GM18520 (cell line): Measurements from ENCODE around the gene UACA.

Source experiments
- ATAC-seq: cut with Tn5 transposase; IDR thresholded peaks from one replicate; pipeline ENCODE4 v1.9.1; 2021; ENCODE audit not compliant: unreplicated experiment

Gene UACA

GRCh38 chr15:70710714-70711113, 52.6 kb downstream of the UACA start:
- ATAC-seq = no peak

- ATAC-seq = no peak
Observed at GRCh38 chr15:70708839-70709238, 54.5 kb downstream of the UACA start.

- no peak for ATAC-seq
Observed at GRCh38 chr15:70707686-70708300, 55.6 kb downstream of the UACA start.

DNA sequence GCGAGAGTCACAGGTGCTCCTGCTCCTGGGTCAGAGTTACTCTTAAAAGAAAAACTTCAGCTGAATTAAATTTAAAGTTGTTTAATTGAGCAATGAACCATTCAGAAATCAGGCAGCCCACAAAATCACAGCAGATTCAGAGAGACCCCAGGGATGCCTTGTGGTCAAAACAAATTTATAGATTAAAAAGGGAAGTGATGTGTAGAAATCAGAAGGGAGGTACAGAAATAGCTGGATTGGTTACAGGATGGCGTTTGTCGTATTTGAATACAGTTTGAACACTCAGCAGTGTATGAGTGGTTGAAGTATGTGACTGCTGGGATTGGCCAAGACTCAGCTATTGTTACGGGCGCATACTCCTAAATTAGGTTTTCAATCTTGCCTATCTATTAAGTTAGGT, 58.6 kb downstream of the UACA start:
- no peak for ATAC-seq

- no peak for ATAC-seq
Observed at GRCh38 chr15:70704166-70704565, 59.2 kb downstream of the UACA start.

DNA sequence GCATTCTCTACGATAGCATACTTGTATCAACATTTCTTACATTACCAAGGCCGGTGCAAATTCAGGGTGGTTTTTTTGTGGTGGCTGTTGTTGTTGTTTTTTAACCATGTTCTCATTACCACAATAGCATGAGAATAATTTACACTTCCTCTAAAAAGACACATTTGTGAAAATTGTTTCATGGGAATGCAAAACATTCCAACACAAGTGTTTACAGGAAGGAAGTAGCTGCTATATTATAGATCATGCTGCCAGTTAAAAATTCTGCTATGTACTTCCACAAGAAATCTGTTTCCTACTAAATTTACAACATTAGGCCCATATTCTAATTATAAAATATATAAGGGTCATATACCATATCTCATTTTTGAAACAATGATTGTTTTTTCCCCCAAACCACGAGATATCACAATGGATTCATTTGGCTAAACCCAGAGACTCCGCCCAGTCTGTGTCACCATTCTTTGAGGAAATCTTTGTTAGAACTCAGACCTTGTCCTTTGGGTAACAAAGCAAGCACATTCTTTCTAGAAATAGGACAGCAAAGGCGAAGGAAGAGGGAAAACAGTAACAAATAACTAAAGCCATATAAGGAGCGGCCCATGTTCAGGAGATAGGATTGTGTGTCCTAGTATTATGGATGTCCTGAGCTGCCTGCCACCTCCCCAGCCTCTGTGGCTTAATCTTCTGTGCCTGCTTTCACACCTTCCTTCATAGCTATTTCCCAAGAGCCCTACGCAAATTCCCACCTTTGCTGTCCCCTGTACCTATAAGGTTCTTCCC, 60.1 kb downstream of the UACA start:
- ATAC-seq = no peak

DNA sequence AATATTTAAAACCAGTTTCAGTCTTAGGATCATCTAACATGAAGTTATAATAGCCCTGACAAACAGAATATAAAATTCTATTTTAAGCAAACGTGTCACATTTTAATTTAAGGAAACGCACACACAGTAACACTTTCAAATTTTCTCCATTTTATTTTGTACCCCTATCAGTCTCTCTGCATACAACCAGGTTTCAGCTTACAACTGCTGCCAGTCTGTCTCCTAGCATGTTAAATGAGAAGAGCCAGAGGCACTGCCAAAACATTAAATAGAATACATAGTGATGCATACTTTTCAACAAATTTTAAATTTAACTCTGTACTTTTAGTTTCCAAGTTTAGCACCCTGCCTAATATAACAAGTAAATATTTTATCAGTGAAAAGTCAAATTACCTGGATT, 60.8 kb downstream of the UACA start:
- ATAC-seq = no peak

DNA sequence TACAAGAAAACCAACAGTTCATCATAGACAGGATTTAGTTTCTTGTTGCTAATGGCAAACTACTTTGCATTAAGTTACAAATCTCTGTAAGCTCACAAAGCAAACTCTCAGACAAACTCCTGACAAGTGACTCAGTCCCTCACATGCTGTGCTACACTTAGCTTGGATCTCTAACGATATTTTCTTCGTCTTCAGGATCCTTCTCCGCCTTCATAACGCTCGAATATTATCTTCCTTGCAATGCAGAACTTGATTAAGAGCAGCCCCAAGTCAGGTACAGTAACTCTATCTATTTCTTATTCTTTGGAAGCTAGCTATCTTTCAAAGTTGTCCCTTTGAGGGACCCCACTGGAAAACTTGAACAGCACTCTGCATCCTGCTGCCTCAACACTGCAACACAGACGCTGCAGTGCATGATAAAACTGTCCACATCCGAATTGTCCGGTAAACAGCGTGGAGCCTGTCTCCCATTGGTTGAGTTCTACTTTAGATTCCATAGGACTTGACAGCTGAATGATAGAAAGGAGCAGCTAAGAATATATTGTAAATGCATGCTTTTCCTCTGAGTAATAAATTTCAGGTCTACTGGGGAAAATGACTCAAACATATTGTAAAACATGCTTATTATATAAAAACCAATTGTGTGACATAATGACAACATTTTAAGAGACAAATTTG, 61.3 kb downstream of the UACA start:
- no peak for ATAC-seq

GRCh38 chr15:70701171-70701570, 62.2 kb downstream of the UACA start:
- ATAC-seq = no peak

- no peak for ATAC-seq
Observed at GRCh38 chr15:70699890-70700289, 63.5 kb downstream of the UACA start.

GRCh38 chr15:70698836-70699390, 64.4 kb downstream of the UACA start:
- no peak for ATAC-seq

DNA sequence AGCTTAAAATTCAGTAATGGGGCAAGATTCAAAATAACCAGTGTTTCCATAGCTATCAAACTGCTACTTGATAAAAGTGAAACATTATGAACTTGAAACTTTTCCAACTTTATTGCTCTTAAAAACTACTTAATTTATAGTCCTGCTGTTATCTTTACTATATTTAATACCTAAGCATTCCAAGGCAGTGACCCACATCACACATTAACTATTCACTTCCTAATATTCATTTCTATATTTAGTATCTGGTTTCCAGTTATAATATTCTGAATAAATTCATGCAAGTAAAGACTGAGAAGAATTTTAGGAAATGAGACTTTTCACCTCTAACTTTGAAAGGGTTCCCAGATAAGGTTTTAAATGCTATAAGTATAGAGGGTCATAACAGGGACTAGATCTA, 64.9 kb downstream of the UACA start:
- no peak for ATAC-seq

DNA sequence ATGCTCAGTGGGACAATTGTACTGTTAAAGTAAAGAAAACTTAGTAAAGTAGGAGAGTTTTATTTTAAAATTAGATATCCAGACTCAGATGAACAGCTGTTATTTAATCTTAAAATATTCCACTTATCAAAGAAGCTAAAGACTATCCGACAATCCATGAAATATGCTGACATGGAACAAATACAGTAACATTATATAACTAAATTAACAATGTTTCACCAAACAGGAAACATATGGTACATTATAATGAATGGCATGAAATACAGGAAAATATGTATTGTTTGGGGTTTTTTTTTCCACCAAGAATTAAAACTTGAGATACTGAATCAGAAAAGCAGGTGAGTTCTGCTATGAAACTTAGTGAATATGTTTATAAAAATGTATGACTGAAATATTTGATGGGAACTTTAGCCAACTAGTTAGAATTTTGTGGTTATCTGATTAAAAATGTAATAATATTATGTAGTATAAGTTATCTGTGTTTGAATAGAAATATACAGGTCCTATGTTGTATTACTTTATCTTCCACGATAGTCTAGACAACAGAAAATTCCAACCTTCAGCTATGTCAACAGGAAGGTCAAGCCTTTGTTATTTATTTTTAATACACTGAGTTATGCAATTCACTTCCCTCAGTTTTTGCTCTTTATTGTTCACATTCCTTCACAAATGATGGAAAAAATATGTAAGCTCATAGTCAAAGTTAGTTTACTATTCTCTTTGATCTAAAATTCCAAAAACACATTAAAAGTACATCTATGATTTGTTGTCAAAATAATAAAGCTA, 72.7 kb downstream of the UACA start:
- no peak for ATAC-seq

GRCh38 chr15:70690021-70690420, 73.3 kb downstream of the UACA start:
- no peak for ATAC-seq

DNA sequence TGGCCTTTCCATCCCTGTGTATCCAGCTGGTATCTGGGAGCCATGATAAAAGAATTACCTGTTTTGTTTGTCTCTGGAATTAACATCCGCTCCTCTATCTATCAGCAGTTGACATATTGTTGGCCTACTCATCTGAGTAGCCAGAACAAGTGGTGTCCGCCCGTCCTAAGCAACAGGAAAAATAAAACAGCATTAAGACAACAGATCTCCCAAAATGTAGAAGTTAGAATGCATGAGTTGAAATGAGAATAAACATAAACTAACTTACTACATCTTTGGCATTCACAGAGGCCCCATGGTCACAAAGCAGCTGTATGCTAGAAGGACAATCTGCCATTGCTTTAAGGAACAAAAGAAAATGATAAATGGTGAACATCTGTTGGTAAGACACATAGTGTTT, 75.9 kb downstream of the UACA start:
- no peak for ATAC-seq

DNA sequence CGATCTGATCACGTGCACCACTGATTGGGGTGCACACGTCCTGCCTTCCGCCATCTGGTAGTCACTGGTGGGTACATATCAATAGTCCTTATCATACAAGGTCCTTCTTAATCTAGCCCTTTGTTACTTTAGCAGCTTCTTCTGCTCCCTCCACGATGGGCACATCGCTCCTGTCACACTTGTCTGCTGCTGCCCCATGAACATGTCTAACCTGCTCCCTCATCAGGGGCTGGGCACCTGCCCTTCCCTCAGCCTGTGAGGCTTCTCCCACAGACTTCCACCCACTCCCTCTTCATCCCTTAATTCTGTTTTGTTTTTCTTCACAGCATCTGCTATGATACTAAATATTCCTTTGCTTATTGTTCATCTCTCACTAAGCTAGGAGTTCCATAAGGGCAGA, 82.5 kb downstream of the UACA start:
- no peak for ATAC-seq

DNA sequence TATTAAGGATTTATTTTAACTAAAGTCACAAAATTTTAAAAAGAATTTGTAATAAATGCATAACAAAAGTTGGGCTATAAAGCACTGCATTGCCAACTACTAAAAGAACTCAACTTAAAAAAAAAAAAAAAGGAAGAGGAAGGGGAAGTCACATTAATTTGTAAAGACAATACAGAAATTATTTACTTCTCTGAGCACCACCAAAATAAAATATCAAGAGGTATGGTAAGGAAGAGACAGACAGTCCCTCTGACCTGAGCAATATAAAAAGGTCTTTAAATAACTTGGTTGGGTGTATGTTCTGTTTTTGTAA, 83.5 kb downstream of the UACA start:
- no peak for ATAC-seq

GRCh38 chr15:70672081-70672480, 91.3 kb downstream of the UACA start:
- ATAC-seq = no peak

- ATAC-seq = no peak
Observed at GRCh38 chr15:70670680-70671079, 92.7 kb downstream of the UACA start.

DNA sequence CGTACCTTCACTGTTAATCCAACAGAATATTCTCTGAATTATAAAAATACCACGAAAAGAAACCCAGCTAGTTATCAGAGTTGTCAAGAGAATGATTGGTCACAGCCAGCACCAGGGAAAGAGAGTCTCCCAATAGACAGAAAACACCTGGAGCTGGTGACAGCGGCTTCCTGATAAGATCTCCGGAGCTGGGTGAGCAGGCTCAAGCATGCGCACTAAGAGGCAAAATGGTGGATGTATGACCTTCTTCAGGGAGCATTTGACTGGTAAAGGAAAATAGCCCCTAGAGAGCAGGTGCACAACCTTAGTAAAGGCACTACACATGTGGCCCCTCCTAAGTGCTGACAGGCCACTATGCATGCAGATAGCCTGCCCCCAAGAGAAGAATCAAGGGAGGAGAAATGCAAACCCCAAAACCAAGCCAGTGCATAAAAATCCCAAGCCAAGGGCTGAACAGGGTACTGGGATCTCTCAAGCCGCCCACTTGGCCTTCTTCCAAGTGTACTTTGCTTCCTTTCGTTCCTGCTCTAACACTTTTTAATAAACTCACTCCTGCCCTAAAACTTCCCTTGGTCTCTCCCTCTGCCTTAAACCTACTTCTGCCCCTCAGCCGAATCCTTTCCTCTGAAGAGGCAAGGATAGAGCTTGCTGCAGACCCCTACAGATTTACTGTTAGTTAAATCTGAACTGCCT, 93.2 kb downstream of the UACA start:
- no peak for ATAC-seq
